GM10266 (cell line): Measurements from ENCODE around the gene DCAF4.

Experiments used
- DNase-seq: peaks from one replicate; pipeline ENCODE4 v3.0.0; 2012; ENCODE audit errors: extremely low spot score
- CTCF ChIP-seq: IDR thresholded peaks from 2 replicates; pipeline ENCODE4 v1.5.1; 2012; ENCODE audit warnings: mild to moderate bottlenecking, low read depth; ENCODE audit not compliant: control insufficient read depth, insufficient read depth; ENCODE audit errors: missing control alignments

Gene DCAF4

GRCh38 chr14:72888636-72889201 lies 37.5 kb upstream of the DCAF4 start:
- DNase-seq, result no peak
- TF ChIP-seq CTCF, result no peak

GRCh38 chr14:72889366-72889765 lies 36.9 kb upstream of the DCAF4 start:
- TF ChIP-seq CTCF, result no peak
- DNase-seq, result no peak

GRCh38 chr14:72891666-72892102 lies 34.6 kb upstream of the DCAF4 start:
- no peak for DNase-seq
- no peak for TF ChIP-seq CTCF

GRCh38 chr14:72892103-72892878 lies 34.0 kb upstream of the DCAF4 start:
- DNase-seq, result no peak
- TF ChIP-seq CTCF, result no peak

- no peak for TF ChIP-seq CTCF
- DNase-seq, result peak; percentile 52
These were observed 33.2 kb upstream of the DCAF4 start for GRCh38 chr14:72892879-72893635.

- DNase-seq, result peak; percentile 97
- no peak for TF ChIP-seq CTCF
These were observed 32.5 kb upstream of the DCAF4 start, which contains the start of gene DPF3 for GRCh38 chr14:72893636-72894322. Gene DPF3, minus strand, starts transcription at chr14:72894101. Its CDS starts 13 bp downstream, at chr14:72894088.
